Kidney epithelial cell (primary cell): Measurements from ENCODE around the gene RERE. TPM values are rescaled to one million over a fixed set of nuclear protein-coding genes. Genes with fewer than 3 reads are reported as not detected.

Experiments used
- DNase-seq: peaks from one replicate; pipeline ENCODE4 v3.0.0-alpha.2; 2010; ENCODE audit warnings: low read depth
- H3K27me3 ChIP-seq: 2 replicates; pipeline ENCODE4 v1.6.0; 2011; ENCODE audit warnings: low read length; ENCODE audit not compliant: control insufficient read depth, insufficient read depth
- H3K36me3 ChIP-seq: 2 replicates; pipeline ENCODE4 v1.5.1; 2011; ENCODE audit warnings: low read length; ENCODE audit not compliant: control insufficient read depth, insufficient read depth
- H3K4me3 ChIP-seq: 2 replicates; pipeline ENCODE4 v1.5.1; 2011; ENCODE audit warnings: low read depth, mild to moderate bottlenecking, control low read depth, low read length
- CTCF ChIP-seq: IDR thresholded peaks from 2 replicates; pipeline ENCODE4 v1.5.1; 2011; ENCODE audit warnings: mild to moderate bottlenecking, moderate library complexity, low read length, control low read depth, inconsistent platforms; ENCODE audit not compliant: insufficient read depth, poor library complexity, severe bottlenecking
- total RNA-seq: library from RNA; depleted of rRNA; stranded (reverse); fragments of >200 nt; gene quantifications from 2 replicates; pipeline ENCODE4 v1.2.3, GENCODE V29; 2015

RERE gene
- total RNA-seq, 1 donor from 2014 or later: 47.5 TPM

- no peaks in the 10 kb centered on the region for H3K36me3 ChIP-seq
- no peak for DNase-seq
- TF ChIP-seq CTCF: no peak
- H3K27me3 ChIP-seq: no peaks in the 10 kb centered on the region
- H3K4me3 ChIP-seq: no peak overlapping the region
These were observed 10.4 kb downstream of the RERE start for GRCh38 chr1:8807004-8807403.

GRCh38 chr1:8800416-8800815, 17.0 kb downstream of the RERE start:
- DNase-seq: no peak
- Histone ChIP-seq H3K4me3 (no peak overlapping the region), H3K36me3 (no peaks in the 10 kb centered on the region), H3K27me3 (no peaks in the 10 kb centered on the region)
- TF ChIP-seq CTCF: no peak

GRCh38 chr1:8797216-8797615, 20.2 kb downstream of the RERE start:
- DNase-seq: no peak
- no peaks in the 10 kb centered on the region for H3K36me3 ChIP-seq
- no peak overlapping the region for H3K4me3 ChIP-seq
- no peaks in the 10 kb centered on the region for H3K27me3 ChIP-seq
- TF ChIP-seq CTCF: no peak

GRCh38 chr1:8796812-8797211, 20.6 kb downstream of the RERE start:
- Histone ChIP-seq H3K4me3 (no peak overlapping the region), H3K27me3 (no peaks in the 10 kb centered on the region), H3K36me3 (no peaks in the 10 kb centered on the region)
- no peak for TF ChIP-seq CTCF
- DNase-seq: no peak

GRCh38 chr1:8794605-8795004, 22.8 kb downstream of the RERE start:
- Histone ChIP-seq H3K36me3 (no peaks in the 10 kb centered on the region), H3K4me3 (no peak overlapping the region), H3K27me3 (no peaks in the 10 kb centered on the region)
- no peak for DNase-seq
- no peak for TF ChIP-seq CTCF

GRCh38 chr1:8791819-8792218, 25.6 kb downstream of the RERE start:
- DNase-seq: no peak
- no peak for TF ChIP-seq CTCF
- H3K4me3 ChIP-seq: no peak overlapping the region

More at GRCh38 chr1:8791819-8792218, 25.6 kb downstream of the RERE start:
- no peaks in the 10 kb centered on the region for H3K36me3 ChIP-seq
- no peaks in the 10 kb centered on the region for H3K27me3 ChIP-seq
